Activated CD4-positive, alpha-beta T cell treated with anti-CD3 and anti-CD28 coated beads, Interleukin-2, amount 50 U/mL, for 1 hour (primary cell): ENCODE measurements around the gene TKFC.
"Not testable (repeated sequence)": the region's sequence is repeated elsewhere in the genome, so short reads cannot be mapped to it uniquely, and the experiment has no call there.

Experiments
- DNase-seq: peaks from one replicate; pipeline ENCODE4 v3.0.0-alpha.2; 2020

Gene TKFC

DNA sequence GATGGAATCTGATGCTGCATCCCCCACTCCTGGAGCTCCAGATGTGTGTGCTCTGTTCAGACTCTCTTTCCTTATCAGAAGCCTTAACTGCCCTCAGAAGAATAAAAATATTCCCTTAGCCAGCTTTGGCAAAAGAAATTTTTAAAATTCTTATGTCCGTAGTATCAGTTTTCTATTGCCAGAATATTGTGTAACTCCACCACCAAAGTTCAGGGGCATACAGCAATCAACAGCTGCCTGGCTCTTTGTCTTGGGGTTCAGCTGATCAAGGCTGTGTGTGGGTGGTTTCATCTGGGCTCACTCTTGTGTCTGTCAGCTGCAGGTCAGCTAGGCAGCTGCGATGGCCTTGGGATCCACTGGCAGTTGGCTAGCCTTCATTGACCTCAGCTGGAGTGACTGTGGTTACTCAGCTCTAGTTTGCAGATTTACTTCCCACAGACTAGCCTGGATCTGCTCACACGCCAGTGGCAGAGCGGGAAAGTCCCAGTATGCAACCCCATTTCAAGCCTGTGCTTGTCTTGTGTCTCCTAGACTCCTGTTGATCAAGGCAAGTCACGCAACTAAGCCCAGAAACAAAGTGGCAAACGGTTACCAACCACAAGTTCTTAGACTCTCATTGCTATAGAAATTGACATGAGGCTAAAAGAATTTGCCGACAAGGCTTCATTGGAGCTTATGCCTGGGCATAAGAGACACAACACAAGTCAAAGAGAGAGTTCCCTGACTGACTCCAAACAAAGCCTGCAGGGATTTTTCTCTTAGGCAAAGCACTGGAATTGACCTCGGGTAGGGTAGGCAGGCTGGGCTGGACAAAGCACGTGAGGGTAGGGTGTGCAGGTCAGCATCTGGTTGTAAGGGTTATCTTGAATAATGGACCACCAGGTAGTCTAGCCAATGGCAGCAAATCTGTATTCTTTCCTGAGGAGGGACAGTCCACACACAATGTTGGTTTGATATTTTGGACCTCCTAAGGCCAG lies 36.6 kb downstream of the TKFC start:
- DNase-seq, result no peak

GRCh38 chr11:61370349-61371005 lies 37.4 kb downstream of the TKFC start:
- DNase-seq, result no peak

DNA sequence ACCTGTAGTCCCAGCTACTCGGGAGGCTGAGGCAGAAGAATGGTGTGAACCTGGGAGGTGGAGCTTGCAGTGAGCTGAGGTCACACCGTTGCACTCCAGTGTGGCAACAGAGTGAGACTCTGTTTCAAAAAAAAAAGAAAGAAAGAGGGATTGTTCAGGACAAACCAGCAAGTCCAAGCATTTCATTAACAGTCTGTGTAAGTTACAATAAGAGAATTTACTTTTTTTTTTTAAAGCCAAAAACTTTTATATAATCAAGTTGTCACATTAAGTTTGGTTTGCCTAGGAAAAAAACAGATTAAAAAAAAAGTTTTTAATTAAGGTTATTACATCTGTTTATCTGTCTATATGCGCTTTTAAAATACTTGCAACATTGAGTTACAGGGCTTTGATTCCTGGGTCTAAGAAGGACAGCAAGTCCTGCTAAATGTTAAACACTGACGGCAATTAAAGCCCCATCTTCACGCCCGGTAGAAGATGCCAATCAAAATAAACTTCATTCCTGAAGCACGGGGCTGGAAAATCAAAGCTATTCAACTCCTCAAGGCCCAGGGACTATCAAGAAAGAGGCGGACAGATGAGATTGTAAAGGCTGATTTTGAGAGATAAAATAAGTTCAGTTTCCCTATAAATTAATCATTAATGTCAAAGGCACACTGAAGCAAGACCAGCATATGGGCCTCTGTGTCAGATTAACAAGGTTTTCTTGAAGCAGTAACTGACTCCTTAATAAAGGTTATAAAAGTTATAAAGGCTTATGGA lies 39.8 kb downstream of the TKFC start:
- DNase-seq, result no peak

DNA sequence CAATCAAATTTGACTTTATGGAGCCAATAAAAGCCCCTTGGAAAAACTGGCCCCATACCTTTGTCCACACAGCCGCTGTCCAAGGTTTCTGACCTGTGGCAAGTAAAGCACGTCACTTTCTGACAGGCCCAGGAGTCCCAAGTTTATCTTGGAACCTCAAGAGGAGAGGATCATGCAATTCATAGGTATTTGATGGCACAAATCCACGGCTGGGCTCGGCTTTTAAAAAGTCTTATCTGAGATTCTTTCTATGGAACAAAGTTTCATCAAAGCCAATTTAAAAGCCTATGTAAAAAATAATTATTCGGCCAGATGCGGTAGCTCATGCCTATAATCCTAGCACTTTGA lies 42.7 kb downstream of the TKFC start:
- DNase-seq, result no peak

DNA sequence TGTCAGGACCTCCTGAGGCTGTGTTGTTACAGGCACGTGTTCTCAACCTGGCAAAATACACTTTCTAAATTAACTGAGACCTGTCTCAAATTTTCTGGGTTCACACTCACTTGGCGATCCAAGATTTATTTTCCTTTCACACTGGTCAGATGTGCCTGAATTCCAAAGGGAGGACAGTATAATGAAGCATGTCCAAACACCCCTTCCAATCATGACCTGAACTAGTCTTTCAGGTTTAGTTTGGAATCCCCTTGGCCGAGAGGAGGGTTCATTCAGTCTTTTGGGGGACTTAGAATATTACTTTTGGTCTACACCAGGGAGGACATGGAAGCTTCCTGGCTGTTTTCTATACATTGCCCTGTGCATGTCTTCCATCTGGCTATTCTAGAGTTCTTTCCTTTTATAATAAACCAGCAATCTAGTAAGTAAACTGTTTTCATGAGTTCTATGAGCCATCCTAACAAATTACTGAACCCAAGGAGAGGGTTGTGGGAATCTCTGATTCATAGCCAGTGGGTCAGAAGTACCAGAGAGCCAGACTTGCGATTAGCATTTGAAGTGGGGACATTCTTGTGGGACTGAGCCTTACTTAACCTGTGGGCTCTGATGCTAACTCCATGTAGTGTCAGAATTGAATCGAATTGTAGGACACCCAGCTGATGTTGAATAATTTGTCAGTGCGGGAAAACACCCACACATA lies 44.6 kb downstream of the TKFC start:
- DNase-seq, result no peak

DNA sequence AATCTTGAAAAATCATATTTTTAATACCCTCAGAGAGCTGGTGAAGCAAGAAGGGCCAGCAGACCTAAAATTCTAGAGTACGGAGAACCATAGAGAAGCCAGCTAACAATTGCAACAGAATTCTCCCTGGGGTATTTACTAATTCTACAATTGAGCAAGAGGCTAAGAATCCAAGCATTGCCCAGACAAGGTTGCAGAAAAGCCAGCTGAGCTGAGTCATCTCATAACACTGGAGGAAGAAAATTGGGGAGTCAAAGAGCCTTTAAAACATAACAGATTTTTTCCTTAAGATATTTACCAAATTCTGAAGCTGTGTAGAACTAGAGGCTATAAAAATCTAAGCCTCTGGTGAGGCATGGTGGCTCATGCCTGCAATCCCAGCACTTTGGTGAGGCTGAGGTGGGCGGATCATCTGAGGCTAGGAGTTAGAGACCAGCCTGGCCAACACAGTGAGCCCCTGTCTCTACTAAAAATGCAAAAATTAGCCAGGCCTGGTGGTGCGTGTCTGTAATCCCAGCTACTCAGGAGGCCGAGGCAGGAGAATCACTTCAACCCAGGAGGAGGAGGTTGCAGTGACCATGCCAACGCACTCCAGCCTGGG lies 45.8 kb downstream of the TKFC start:
- no peak for DNase-seq

DNA sequence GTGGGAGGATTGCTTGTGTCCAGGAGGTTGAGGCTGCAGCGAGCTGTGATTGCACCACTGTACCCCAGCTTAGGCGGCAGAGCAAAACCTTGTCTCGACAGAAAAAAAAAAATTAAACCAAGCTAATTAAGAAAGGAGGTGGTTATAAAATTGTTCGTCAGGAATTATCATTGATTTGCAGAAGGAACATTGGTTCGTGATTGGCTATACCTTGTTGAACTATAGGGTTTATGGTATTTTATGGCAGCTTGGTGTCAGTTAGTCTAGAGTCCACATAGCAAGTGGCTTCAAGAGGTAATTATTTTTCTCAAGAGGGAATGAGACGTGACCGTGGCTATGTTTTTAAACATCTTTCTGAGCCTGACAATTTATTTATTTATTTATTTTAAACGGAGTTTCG lies 47.9 kb downstream of the TKFC start:
- DNase-seq, result no peak

GRCh38 chr11:61383859-61384258 lies 50.8 kb downstream of the TKFC start:
- not testable (repeated sequence) for DNase-seq

GRCh38 chr11:61384271-61385242 lies 51.5 kb downstream of the TKFC start:
- DNase-seq, result no peak

DNA sequence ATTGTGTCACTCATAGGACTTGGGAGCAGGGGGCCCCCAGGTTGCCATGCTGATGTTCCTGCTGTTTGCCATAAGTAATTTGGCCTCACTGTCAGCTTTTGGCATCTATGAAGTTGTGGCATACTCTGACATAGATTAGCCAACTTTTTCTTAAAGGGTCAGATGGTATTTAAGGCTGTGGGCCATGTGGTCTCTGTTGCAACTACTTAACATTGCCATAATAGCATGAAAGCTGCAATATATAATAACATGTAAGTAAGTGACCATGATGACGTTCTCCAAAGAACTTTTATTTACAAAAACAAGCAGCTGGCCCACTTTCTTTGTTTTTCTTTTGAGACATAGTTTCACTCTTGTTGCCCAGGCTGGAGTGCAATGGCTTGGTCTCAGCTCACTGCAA lies 57.1 kb downstream of the TKFC start:
- DNase-seq, result no peak

DNA sequence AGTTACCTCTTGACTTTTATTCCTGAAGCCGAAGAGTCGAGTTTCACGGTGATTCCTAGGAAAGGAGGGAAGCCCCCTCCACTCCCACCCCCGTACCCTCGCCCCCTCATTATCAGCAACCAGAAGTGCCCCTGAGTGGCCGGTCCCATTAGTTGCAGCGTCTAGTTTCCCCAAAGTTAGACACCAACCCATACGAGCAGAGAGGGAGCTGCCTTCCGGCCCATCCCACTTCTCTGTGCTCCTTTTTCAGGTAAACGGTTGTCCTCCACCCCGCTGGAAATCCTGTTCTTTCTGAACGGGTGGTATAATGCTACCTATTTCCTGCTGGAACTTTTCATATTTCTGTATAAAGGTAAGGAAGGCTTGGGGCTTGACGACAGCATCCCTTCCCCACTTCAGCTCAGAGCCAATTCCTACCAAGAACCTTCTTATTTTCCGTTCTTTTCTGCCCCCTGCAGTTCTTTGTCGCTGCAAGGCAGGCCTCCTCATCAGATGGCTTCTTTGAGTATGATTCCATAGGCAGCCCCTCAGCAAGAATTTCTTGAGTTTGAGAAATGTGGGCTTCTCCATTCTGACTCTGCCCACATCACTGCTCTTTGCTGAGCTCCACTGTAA lies 60.1 kb downstream of the TKFC start:
- peak; percentile 6 for DNase-seq
